CD14-positive monocyte (primary cell): Measurements from ENCODE around the gene PRPF18. TPM values are rescaled to one million over a fixed set of nuclear protein-coding genes. Genes with fewer than 3 reads are reported as not detected.

ENCODE experiments used
- DNase-seq, 3 donors: peaks; one replicate each; pipeline ENCODE4 v3.0.0-alpha.2; 2011 to 2022
- H2AFZ ChIP-seq: 2 replicates; pipeline ENCODE4 v1.6.0; 2012; ENCODE audit warnings: mild to moderate bottlenecking, low read depth, low read length, inconsistent platforms; ENCODE audit not compliant: insufficient read depth, poor library complexity, severe bottlenecking
- H3K27ac ChIP-seq, 2 donors: 1 replicate in 1 of 2; 2 replicates in 1 of 2; pipeline ENCODE4 v1.5.1; 2012 to 2013; ENCODE audit warnings: low read length in 2 of 2, control low read depth in 1 of 2, inconsistent platforms in 1 of 2, low read depth in 1 of 2, mild to moderate bottlenecking in 1 of 2
- H3K27me3 ChIP-seq, 2 donors: one replicate each; pipeline versions ENCODE4 v1.6.0 to v1.6.1; 2011 to 2013; ENCODE audit warnings: low read length in 2 of 2; ENCODE audit not compliant: control insufficient read depth in 2 of 2, insufficient read depth in 2 of 2
- H3K36me3 ChIP-seq, 2 donors: replicated peaks in 1 of 2; 1 replicate in 1 of 2; 2 replicates in 1 of 2; pipeline versions ENCODE4 v1.5.1 to v1.6.1; 2012 to 2013; ENCODE audit warnings: low read length in 2 of 2, control low read depth in 1 of 2, inconsistent platforms in 1 of 2, mild to moderate bottlenecking in 1 of 2; ENCODE audit not compliant: insufficient read depth in 2 of 2, control insufficient read depth in 1 of 2
- H3K4me1 ChIP-seq, 2 donors: 1 replicate in 1 of 2; 2 replicates in 1 of 2; pipeline versions ENCODE4 v1.5.1 to v1.6.1; 2012 to 2013; ENCODE audit warnings: low read length in 2 of 2, control low read depth in 1 of 2, inconsistent platforms in 1 of 2, mild to moderate bottlenecking in 1 of 2, moderate library complexity in 1 of 2; ENCODE audit not compliant: insufficient read depth in 2 of 2, control insufficient read depth in 1 of 2
- H3K4me2 ChIP-seq: replicated peaks from 2 replicates; pipeline ENCODE3; 2012; ENCODE audit warnings: low read length, moderate library complexity, mild to moderate bottlenecking; ENCODE audit not compliant: poor library complexity, severe bottlenecking; ENCODE audit errors: extremely low read depth
- H3K4me3 ChIP-seq, 3 experiments: fragments of 200-600 bp in 1 of 3; sonication (generic) in 1 of 3; replicated peaks in 1 of 3; 1 replicate in 2 of 3; 2 replicates in 1 of 3; pipeline ENCODE4 v1.5.1; 2011 to 2013; ENCODE audit warnings: low read length in 3 of 3, mild to moderate bottlenecking in 3 of 3, control low read depth in 2 of 3, low read depth in 2 of 3, inconsistent platforms in 1 of 3, moderate library complexity in 1 of 3
- H3K79me2 ChIP-seq: 2 replicates; pipeline ENCODE4 v1.6.0; 2012; ENCODE audit warnings: mild to moderate bottlenecking, control low read depth, inconsistent platforms, low read length, moderate library complexity; ENCODE audit not compliant: insufficient read depth
- H3K9ac ChIP-seq: 2 replicates; pipeline ENCODE4 v1.6.0; 2017; ENCODE audit warnings: low read length, mild to moderate bottlenecking; ENCODE audit not compliant: insufficient read depth, poor library complexity, severe bottlenecking
- H3K9me3 ChIP-seq, 2 donors: replicated peaks in 1 of 2; 1 replicate in 1 of 2; 2 replicates in 1 of 2; pipeline versions ENCODE4 v1.5.1 to v1.6.1; 2012 to 2013; ENCODE audit warnings: low read length in 2 of 2, control low read depth in 1 of 2; ENCODE audit not compliant: control insufficient read depth in 1 of 2, insufficient read depth in 1 of 2
- H4K20me1 ChIP-seq: 2 replicates; pipeline ENCODE4 v1.6.0; 2012; ENCODE audit warnings: mild to moderate bottlenecking, low read length, control low read depth, moderate library complexity; ENCODE audit not compliant: insufficient read depth
- H3K27ac Mint-ChIP-seq, 7 donors: one replicate each; pipeline ENCODE4 v1.8.0; 2020; ENCODE audit warnings: mild to moderate bottlenecking in 7 of 7, mixed read lengths in 7 of 7, moderate library complexity in 6 of 7, inconsistent platforms in 2 of 7
- H3K27me3 Mint-ChIP-seq, 3 donors: one replicate each; pipeline ENCODE4 v1.8.0; 2021 to 2022; ENCODE audit warnings: low read depth in 3 of 3, mild to moderate bottlenecking in 3 of 3, mixed read lengths in 3 of 3, moderate library complexity in 3 of 3, inconsistent platforms in 1 of 3
- H3K36me3 Mint-ChIP-seq, 2 donors: one replicate each; pipeline ENCODE4 v1.8.0; 2020; ENCODE audit warnings: mixed read lengths in 2 of 2, inconsistent platforms in 1 of 2, mild to moderate bottlenecking in 1 of 2
- H3K4me1 Mint-ChIP-seq: one replicate; pipeline ENCODE4 v1.8.0; 2020; ENCODE audit warnings: mild to moderate bottlenecking, mixed read lengths
- H3K4me3 Mint-ChIP-seq, 2 donors: one replicate each; pipeline ENCODE4 v1.8.0; 2020; ENCODE audit warnings: mild to moderate bottlenecking in 2 of 2, mixed read lengths in 2 of 2, moderate library complexity in 1 of 2
- H3K9me3 Mint-ChIP-seq, 7 donors: one replicate each; pipeline ENCODE4 v1.8.0; 2020 to 2022; ENCODE audit warnings: mixed read lengths in 7 of 7, mild to moderate bottlenecking in 6 of 7, moderate library complexity in 6 of 7, inconsistent platforms in 2 of 7
- WGBS: methylation state at CpG from one replicate; pipeline ENCODE4 v1.1.5; 2013; ENCODE audit warnings: missing lambda C conversion rate; ENCODE audit not compliant: insufficient coverage; 5-methylcytosine and 5-hydroxymethylcytosine counted together
- intact Hi-C, 2 donors: fragments of 100-400 bp; cut with micrococcal nuclease; formaldehyde crosslinking; loops; one replicate each; pipeline versions ENCODE4 v1.15.0 to v1.15.1; 2023
- polyA plus RNA-seq, 3 donors: library from polyadenylated mRNA; depleted of rRNA in 1 of 3; unstranded in 2 of 3; stranded (reverse) in 1 of 3; fragments of 300-500 nt in 2 of 3; fragments of >200 nt in 1 of 3; fragmentation: Illumina TruSeq in 2 of 3; gene quantifications; 1 replicate in 2 of 3; 2 replicates in 1 of 3; pipeline ENCODE4 v1.2.3, GENCODE V29; 2012 to 2021
- TF ChIP-seq, protein P1 (sequence below): fragments of 200-600 bp; IDR thresholded peaks from one replicate; pipeline ENCODE4 v1.8.0; 2022; ENCODE audit warnings: antibody characterized with exemption, mild to moderate bottlenecking

PRPF18 gene
- polyA plus RNA-seq, 3 donors = 13.8 to 31.4 (median 26.8) TPM

DNA sequence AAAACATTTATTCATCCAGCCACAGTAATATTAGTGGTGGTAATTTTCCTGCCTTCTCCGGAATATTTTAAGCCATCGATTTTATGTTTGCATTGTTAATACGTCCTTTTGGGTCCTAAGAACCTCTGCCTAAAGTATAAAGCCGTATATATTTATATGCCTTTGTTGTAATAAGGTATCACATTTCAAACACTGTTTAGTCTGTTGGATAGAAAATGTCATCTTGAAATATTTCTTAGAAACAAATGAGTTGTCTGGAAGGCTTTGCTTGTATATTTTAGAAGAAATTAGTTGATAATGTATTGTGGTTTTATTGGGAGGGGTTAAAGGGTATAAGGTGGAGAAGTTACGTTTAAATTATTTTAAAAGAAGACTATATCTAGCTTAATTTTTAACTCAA is 11.1 kb downstream of the PRPF18 start:
- peaks cover 32% of the 10 kb centered on the region for H4K20me1 ChIP-seq
- WGBS = no CpG with 5 or more reads among the region's 5 CpGs
- intact Hi-C loops = no loop called here
- Mint-ChIP-seq H3K27me3 (no peaks in the 10 kb centered on the region), H3K4me3 (no peak overlapping the region), H3K36me3 (peaks cover 52 to 70% of the 10 kb centered on the region in 2 donors), H3K4me1 (no peaks in the 10 kb centered on the region), H3K27ac (no peak overlapping the region), H3K9me3 (no peaks in the 10 kb centered on the region)
- no peak overlapping the region for H3K4me2 ChIP-seq
- no peak overlapping the region for H3K4me3 ChIP-seq
- TF ChIP-seq, protein P1, sequence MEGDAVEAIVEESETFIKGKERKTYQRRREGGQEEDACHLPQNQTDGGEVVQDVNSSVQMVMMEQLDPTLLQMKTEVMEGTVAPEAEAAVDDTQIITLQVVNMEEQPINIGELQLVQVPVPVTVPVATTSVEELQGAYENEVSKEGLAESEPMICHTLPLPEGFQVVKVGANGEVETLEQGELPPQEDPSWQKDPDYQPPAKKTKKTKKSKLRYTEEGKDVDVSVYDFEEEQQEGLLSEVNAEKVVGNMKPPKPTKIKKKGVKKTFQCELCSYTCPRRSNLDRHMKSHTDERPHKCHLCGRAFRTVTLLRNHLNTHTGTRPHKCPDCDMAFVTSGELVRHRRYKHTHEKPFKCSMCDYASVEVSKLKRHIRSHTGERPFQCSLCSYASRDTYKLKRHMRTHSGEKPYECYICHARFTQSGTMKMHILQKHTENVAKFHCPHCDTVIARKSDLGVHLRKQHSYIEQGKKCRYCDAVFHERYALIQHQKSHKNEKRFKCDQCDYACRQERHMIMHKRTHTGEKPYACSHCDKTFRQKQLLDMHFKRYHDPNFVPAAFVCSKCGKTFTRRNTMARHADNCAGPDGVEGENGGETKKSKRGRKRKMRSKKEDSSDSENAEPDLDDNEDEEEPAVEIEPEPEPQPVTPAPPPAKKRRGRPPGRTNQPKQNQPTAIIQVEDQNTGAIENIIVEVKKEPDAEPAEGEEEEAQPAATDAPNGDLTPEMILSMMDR = no peak
- no peak overlapping the region for H3K27ac ChIP-seq
- no peaks in the 10 kb centered on the region for H3K4me1 ChIP-seq
- H3K27me3 ChIP-seq = no peaks in the 10 kb centered on the region
- no peak for DNase-seq
- no peak overlapping the region for H2AFZ ChIP-seq
- H3K9ac ChIP-seq = no peak overlapping the region
- peaks cover 26% of the 10 kb centered on the region for H3K79me2 ChIP-seq
- no peaks in the 10 kb centered on the region for H3K9me3 ChIP-seq
- H3K36me3 ChIP-seq = peaks cover 28 to 81% of the 10 kb centered on the region in 2 donors

DNA sequence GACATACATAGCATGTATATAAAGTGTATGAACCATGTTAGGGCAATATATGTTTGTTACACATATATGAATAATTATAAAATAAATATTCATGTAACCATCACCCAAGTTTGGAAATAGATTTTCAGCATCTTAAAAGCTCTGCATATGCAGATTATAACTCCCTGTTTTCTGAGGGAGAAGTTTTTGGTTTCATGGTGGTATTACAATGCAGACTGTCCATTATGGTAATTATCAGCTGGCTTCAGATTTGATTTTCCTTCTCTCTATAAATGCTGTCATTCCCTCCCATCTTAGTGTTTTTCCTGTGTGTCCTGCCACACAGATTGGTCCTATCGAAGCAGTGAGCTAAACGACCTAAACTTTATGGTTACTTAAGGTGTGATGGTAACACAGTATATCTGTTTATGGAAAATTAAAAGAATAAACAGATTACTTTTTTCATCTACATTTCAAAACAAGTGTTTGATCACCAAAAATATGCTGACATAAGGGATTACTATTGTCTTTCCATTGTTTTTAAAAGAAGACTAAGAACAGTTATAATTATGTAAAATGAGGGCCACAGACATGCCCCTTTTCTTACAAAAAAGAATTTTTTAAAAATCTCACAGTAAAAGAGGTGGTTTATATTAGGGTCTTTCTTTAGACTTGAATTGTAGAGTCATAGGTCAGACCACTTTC is 17.7 kb downstream of the PRPF18 start:
- H3K36me3 ChIP-seq = peaks cover 66 to 97% of the 10 kb centered on the region in 2 donors

More for the DNA sequence above, 17.7 kb downstream of the PRPF18 start:
- TF ChIP-seq, protein P1 = no peak
- no peaks in the 10 kb centered on the region for H3K9me3 ChIP-seq
- Mint-ChIP-seq H3K27ac (no peak overlapping the region), H3K36me3 (peaks cover 62 to 81% of the 10 kb centered on the region in 2 donors), H3K4me1 (no peaks in the 10 kb centered on the region), H3K9me3 (peaks cover 0 to 3% (median 0%) of the 10 kb centered on the region in 7 donors), H3K4me3 (no peak overlapping the region), H3K27me3 (no peaks in the 10 kb centered on the region)
- no peaks in the 10 kb centered on the region for H3K4me1 ChIP-seq
- no peak overlapping the region for H3K4me3 ChIP-seq
- no peak for DNase-seq
- H4K20me1 ChIP-seq = no peaks in the 10 kb centered on the region
- intact Hi-C loops = no loop called here
- H3K4me2 ChIP-seq = no peak overlapping the region
- no peaks in the 10 kb centered on the region for H3K27me3 ChIP-seq
- WGBS = no CpG with 5 or more reads among the region's 2 CpGs
- no peak overlapping the region for H2AFZ ChIP-seq
- H3K9ac ChIP-seq = no peak overlapping the region
- peaks cover 3% of the 10 kb centered on the region for H3K79me2 ChIP-seq
- no peak overlapping the region for H3K27ac ChIP-seq
